ENCODE results near the gene CORO1C. TPM values are rescaled to one million over a fixed set of nuclear protein-coding genes. Genes with fewer than 3 reads are reported as not detected.

Gene CORO1C
- total and polyA plus RNA-seq, 9 of the 15 experiments (the other 6 are each of a cell fraction or from before 2014, with no cell fraction given) = 55.2 to 280 (median 150) TPM

GRCh38 chr12:108734200-108734906, 3.0 kb upstream of the CORO1C start:
- H2AFZ ChIP-seq (ENCODE audit: low read depth, low read length) = peak overlapping the region; percentile 76
- H3K79me2 ChIP-seq (ENCODE audit: control insufficient read depth, insufficient read depth, low read length) = peaks cover 20% of the 10 kb centered on the region
- FAIRE-seq (peak; percentile 71), ATAC-seq (no peak), DNase-seq (ENCODE audit: extremely low read depth in 1 of 4, low spot score in 3 of 4) (peak in 2 of 4 experiments; percentile 35 to 65)
- no peaks in the 10 kb centered on the region for H3K9me1 ChIP-seq (ENCODE audit: control insufficient read depth, insufficient read depth, low read length)
- H3K4me3 ChIP-seq = no peak overlapping the region
- peak overlapping the region in 1 of 2 experiments; percentile 24; a peak in 1 of 4 replicates for H3K9ac ChIP-seq (ENCODE audit: insufficient read depth in 1 of 2, low read depth in 2 of 2, low read length in 2 of 2)
- H3K27ac ChIP-seq (ENCODE audit: extremely low read depth, low read depth, low read length) = peak overlapping the region; percentile 53; the same call in 1 of the 3 replicates
- BruUV-seq (replicated peaks) = no TSS peak
- 33% methylated on average over 9 of the region's 9 CpGs for WGBS (ENCODE audit: insufficient coverage, low coverage, missing lambda C conversion rate)
- peak overlapping the region; percentile 36 for H3K4me2 ChIP-seq (ENCODE audit: insufficient read depth, low read length)
- CTCF ChIA-PET (ENCODE audit: low intra/inter-chr PET ratio) = interaction anchor here (0.6 kb wide), 1 partner anchor 59 kb away, joined by 4 read pairs; no protein-coding TSS in a partner anchor
- H3K4me1 ChIP-seq (replicated peaks in 1 of 2; ENCODE audit: control insufficient read depth in 2 of 2, insufficient read depth in 2 of 2, low read length in 2 of 2) = peaks cover 10 to 21% of the 10 kb centered on the region in 2 experiments; a peak in 4 of 5 replicates
- H3K27me3 ChIP-seq (ENCODE audit: control insufficient read depth in 2 of 2, insufficient read depth in 2 of 2, low read length in 2 of 2) = no peaks in the 10 kb centered on the region
- H4K20me1 ChIP-seq (replicated peaks; ENCODE audit: control insufficient read depth, insufficient read depth, low read length) = 0 out of 2 replicates have a peak, but pooled peaks cover 4% of the 10 kb centered on the region
- in situ Hi-C loops (cut with MboI) (no loop called here), intact Hi-C loops (cut with micrococcal nuclease) (loop anchor here (5.0 kb wide), 2 partner anchors 68 to 172 kb away; partner anchors contain the start of genes ISCU and SART3)
- peaks cover 3% of the 10 kb centered on the region; the same call in 2 of the 3 replicates for H3K36me3 ChIP-seq (ENCODE audit: control insufficient read depth, insufficient read depth, low read length)
- no peaks in the 10 kb centered on the region for H3K9me3 ChIP-seq (replicated peaks; ENCODE audit: control insufficient read depth, insufficient read depth, low read depth, low read length)
- POLR2A ChIA-PET = interaction anchor here (0.5 to 1.8 kb wide), 4 partner anchors 9 to 29 kb away, joined by 3 to 4 read pairs (median 3); no protein-coding TSS in a partner anchor
- TF ChIP-seq ATF1 (CRISPR knock-in tag; IDR thresholded peaks at IDR 0.05) (no peak), ATF1 (tag; IDR thresholded peaks at IDR 0.05) (peak; percentile 68), LARP7 (IDR thresholded peaks at IDR 0.05) (no peak), EP300 (IDR thresholded peaks at IDR 0.05; ENCODE audit: low read length) (0 out of 2 replicates have a peak, but pooled peaks have one; percentile 22), ARID3A (IDR thresholded peaks at IDR 0.05; ENCODE audit: borderline replicate concordance, low read depth, low read length) (no peak), FOXK2 (conservative IDR thresholded peaks at IDR 0.05 in 1 of 2, IDR thresholded peaks at IDR 0.05 in 1 of 2; ENCODE audit: low read depth in 2 of 2) (no peak), MAFG (tag; conservative IDR thresholded peaks at IDR 0.05) (peak; percentile 28), TFAM (CRISPR knock-in tag; conservative IDR thresholded peaks at IDR 0.05) (no peak), TRIM25 (IDR thresholded peaks at IDR 0.05; ENCODE audit: borderline replicate concordance) (no peak), KDM5B (IDR thresholded peaks at IDR 0.05; ENCODE audit: insufficient replicate concordance, low read depth, low read length) (peak; percentile 54), ZNF239 (CRISPR knock-in tag; IDR thresholded peaks at IDR 0.05) (no peak), ZNF384 (IDR thresholded peaks at IDR 0.05; ENCODE audit: low read depth, low read length) (0 out of 2 replicates have a peak, but pooled peaks have one; percentile 15), CTCF (IDR thresholded peaks at IDR 0.05 in 2 of 3, conservative IDR thresholded peaks at IDR 0.05 in 1 of 3; ENCODE audit: insufficient read depth in 2 of 3, low read depth in 1 of 3, low read length in 3 of 3) (peak in 1 of 3 experiments; percentile 12; a peak in 1 of 6 replicates), RCOR1 (IDR thresholded peaks at IDR 0.05; ENCODE audit: borderline replicate concordance in 1 of 2, low read depth in 2 of 2, low read length in 2 of 2) (0 out of 4 replicates have a peak, but pooled peaks of 1 of the 2 experiments have one; percentile 8), HEY1 (CRISPR knock-in tag; IDR thresholded peaks at IDR 0.05; ENCODE audit: borderline replicate concordance) (no peak), ZNF217 (CRISPR knock-in tag; IDR thresholded peaks at IDR 0.05) (no peak)
